Measurements from ENCODE around the gene TGFBR3L. TPM values are rescaled to one million over a fixed set of nuclear protein-coding genes. Genes with fewer than 3 reads are reported as not detected.

The TGFBR3L gene
- total and polyA plus RNA-seq, 2 of the 13 experiments (the other 11 are each of a cell fraction or from before 2014, with no cell fraction given), result 0.20 to 1.0 TPM

DNA sequence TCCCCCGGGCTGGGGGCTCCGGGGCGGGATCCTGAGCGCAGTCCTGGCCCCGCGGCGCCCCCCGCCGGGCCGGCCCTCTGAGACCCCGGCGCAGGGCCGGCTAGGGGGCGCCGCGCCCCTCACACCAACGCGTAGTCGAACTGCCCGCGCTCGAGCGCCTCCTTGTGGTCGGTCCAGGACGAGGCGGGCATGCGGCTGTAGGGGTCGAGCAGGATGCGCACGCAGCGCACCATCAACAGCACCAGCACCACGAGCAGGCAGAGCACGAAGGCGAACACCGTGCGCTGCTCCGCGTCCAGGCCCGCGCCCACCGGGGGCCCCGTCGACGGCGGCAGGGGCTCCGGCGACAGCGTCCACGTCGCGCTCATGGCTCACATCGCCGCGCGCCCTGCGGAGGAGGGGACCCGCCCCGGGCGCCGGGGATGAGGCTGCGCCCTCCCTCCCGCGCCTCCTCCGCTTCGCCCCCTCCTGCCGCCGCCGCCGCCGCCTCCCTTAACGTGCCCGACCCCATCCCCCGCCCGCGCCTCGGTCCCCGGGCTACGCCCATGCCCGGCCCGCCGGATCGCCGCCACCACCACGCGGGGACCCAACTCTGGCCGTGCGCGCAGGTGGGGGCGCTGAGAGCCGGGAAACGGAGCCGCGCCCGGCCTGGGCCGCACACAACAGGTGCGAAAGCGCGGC is 10.7 kb downstream of the TGFBR3L start (continued):
- peak; percentile 57; the same call in 1 of the 2 replicates for TF ChIP-seq KLF12 (CRISPR knock-in tag; IDR thresholded peaks at IDR 0.05; ENCODE audit: borderline replicate concordance)
- TF ChIP-seq RFXAP (CRISPR knock-in tag; IDR thresholded peaks at IDR 0.05; ENCODE audit: borderline replicate concordance), result peak; percentile 85; the same call in 1 of the 2 replicates
- peak; percentile 88 for TF ChIP-seq MYC (CRISPR knock-in tag; IDR thresholded peaks at IDR 0.05; ENCODE audit: borderline replicate concordance)
- TF ChIP-seq ZNF737 (CRISPR knock-in tag; IDR thresholded peaks at IDR 0.05; ENCODE audit: borderline replicate concordance), result no peak
- TF ChIP-seq ISX (CRISPR knock-in tag; conservative IDR thresholded peaks at IDR 0.05), result peak; percentile 68; the same call in 1 of the 2 replicates
- TF ChIP-seq, protein P1, sequence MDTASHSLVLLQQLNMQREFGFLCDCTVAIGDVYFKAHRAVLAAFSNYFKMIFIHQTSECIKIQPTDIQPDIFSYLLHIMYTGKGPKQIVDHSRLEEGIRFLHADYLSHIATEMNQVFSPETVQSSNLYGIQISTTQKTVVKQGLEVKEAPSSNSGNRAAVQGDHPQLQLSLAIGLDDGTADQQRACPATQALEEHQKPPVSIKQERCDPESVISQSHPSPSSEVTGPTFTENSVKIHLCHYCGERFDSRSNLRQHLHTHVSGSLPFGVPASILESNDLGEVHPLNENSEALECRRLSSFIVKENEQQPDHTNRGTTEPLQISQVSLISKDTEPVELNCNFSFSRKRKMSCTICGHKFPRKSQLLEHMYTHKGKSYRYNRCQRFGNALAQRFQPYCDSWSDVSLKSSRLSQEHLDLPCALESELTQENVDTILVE (CRISPR knock-in tag; IDR thresholded peaks at IDR 0.05), result peak; percentile 48; the same call in 1 of the 2 replicates
- TF ChIP-seq ZNF264 (CRISPR knock-in tag; IDR thresholded peaks at IDR 0.05), result no peak
- TF ChIP-seq ZBTB3 (CRISPR knock-in tag; IDR thresholded peaks at IDR 0.05; ENCODE audit: borderline replicate concordance, low read depth), result no peak
- no peak for TF ChIP-seq DPF2 (CRISPR knock-in tag; IDR thresholded peaks at IDR 0.05; ENCODE audit: borderline replicate concordance, low read depth)
- TF ChIP-seq HNRNPK (IDR thresholded peaks at IDR 0.05; ENCODE audit: low read depth, low read length, poor library complexity, severe bottlenecking), result peak; percentile 62
- 0 out of 2 replicates have a peak, but pooled peaks have one; percentile 24 for TF ChIP-seq SP4 (CRISPR knock-in tag; IDR thresholded peaks at IDR 0.05)
- TF ChIP-seq ZNF331 (CRISPR knock-in tag; IDR thresholded peaks at IDR 0.05), result peak; percentile 42; the same call in 1 of the 2 replicates
- no peak for TF ChIP-seq ZNF570 (CRISPR knock-in tag; IDR thresholded peaks at IDR 0.05; ENCODE audit: borderline replicate concordance)
- TF ChIP-seq MAZ (IDR thresholded peaks at IDR 0.05; ENCODE audit: borderline replicate concordance, low read depth, low read length), result no peak
- TF ChIP-seq MAZ (CRISPR knock-in tag; IDR thresholded peaks at IDR 0.05; ENCODE audit: low read depth), result peak; percentile 73
- no peak for TF ChIP-seq SOX13 (IDR thresholded peaks at IDR 0.05)
- TF ChIP-seq SOX13 (CRISPR knock-in tag; conservative IDR thresholded peaks at IDR 0.05 in 1 of 2, IDR thresholded peaks at IDR 0.05 in 1 of 2), result peak in 1 of 2 experiments; percentile 26; a peak in 2 of 4 replicates
- TF ChIP-seq, protein P2, sequence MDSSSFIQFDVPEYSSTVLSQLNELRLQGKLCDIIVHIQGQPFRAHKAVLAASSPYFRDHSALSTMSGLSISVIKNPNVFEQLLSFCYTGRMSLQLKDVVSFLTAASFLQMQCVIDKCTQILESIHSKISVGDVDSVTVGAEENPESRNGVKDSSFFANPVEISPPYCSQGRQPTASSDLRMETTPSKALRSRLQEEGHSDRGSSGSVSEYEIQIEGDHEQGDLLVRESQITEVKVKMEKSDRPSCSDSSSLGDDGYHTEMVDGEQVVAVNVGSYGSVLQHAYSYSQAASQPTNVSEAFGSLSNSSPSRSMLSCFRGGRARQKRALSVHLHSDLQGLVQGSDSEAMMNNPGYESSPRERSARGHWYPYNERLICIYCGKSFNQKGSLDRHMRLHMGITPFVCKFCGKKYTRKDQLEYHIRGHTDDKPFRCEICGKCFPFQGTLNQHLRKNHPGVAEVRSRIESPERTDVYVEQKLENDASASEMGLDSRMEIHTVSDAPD (CRISPR knock-in tag; IDR thresholded peaks at IDR 0.05), result 0 out of 2 replicates have a peak, but pooled peaks have one; percentile 14

Measured in HepG2 (cell line).